B cell (primary cell): Measurements from ENCODE around the gene POLD4. TPM values are rescaled to one million over a fixed set of nuclear protein-coding genes. Genes with fewer than 3 reads are reported as not detected.

ENCODE experiments used
- ATAC-seq: fragments of 200-7000 bp; cut with Tn5 transposase; one replicate; pipeline ENCODE4 v1.10.0; 2021; ENCODE audit warnings: low read depth, mild to moderate bottlenecking, moderate number of reproducible peaks, moderate library complexity
- CTCF ChIA-PET: fragments of 350-600 bp; sonication (Branson Sonifier 250); formaldehyde crosslinking; loops from one replicate; lab custom pipeline; 2021; ENCODE audit warnings: antibody characterized with exemption, inconsistent platforms; lab: Charles Lee
- POLR2A ChIA-PET: fragments of 350-600 bp; sonication (Branson Sonifier 250); formaldehyde crosslinking; loops from one replicate; lab custom pipeline; 2021; ENCODE audit warnings: antibody characterized with exemption; lab: Charles Lee
- DNase-seq: peaks from one replicate; pipeline ENCODE4 v3.0.0; 2013
- H2AFZ ChIP-seq: 2 replicates; pipeline ENCODE4 v1.6.1; 2012; ENCODE audit warnings: mild to moderate bottlenecking, low read depth, low read length; ENCODE audit not compliant: insufficient read depth, poor library complexity, severe bottlenecking
- H3K27ac ChIP-seq, 2 donors: 1 replicate in 1 of 2; 2 replicates in 1 of 2; pipeline ENCODE4 v1.5.1; 2012 to 2013; ENCODE audit warnings: low read length in 2 of 2, mild to moderate bottlenecking in 2 of 2, moderate library complexity in 1 of 2
- H3K27me3 ChIP-seq, 4 experiments: fragments of 200-600 bp in 1 of 4; sonication (generic) in 1 of 4; replicated peaks in 1 of 4; 1 replicate in 2 of 4; 2 replicates in 2 of 4; pipeline versions ENCODE4 v1.6.1 to v1.7.0; 2013 to 2016; ENCODE audit warnings: low read length in 3 of 4, mild to moderate bottlenecking in 2 of 4, mixed read lengths in 1 of 4, moderate library complexity in 1 of 4; ENCODE audit not compliant: insufficient read depth in 4 of 4, control insufficient read depth in 3 of 4; ENCODE audit errors: control extremely low read depth in 1 of 4
- H3K36me3 ChIP-seq, 2 experiments: replicated peaks in 1 of 2; 1 replicate in 1 of 2; 2 replicates in 1 of 2; pipeline versions ENCODE4 v1.6.1 to v1.7.1; 2013; ENCODE audit warnings: low read length in 1 of 2; ENCODE audit not compliant: insufficient read depth in 2 of 2, control insufficient read depth in 1 of 2; ENCODE audit errors: control extremely low read depth in 1 of 2, extremely low read depth in 1 of 2
- H3K4me1 ChIP-seq, 2 donors: fragments of 200-600 bp in 1 of 2; sonication (generic) in 1 of 2; 1 replicate in 1 of 2; 2 replicates in 1 of 2; pipeline versions ENCODE4 v1.5.1 to v1.6.1; 2013 to 2017; ENCODE audit warnings: low read length in 2 of 2; ENCODE audit not compliant: control insufficient read depth in 2 of 2, insufficient read depth in 2 of 2
- H3K4me2 ChIP-seq: replicated peaks from 2 replicates; pipeline ENCODE3; 2012; ENCODE audit warnings: mild to moderate bottlenecking, low read depth, low read length; ENCODE audit not compliant: poor library complexity, severe bottlenecking
- H3K4me3 ChIP-seq, 5 experiments: fragments of 200-600 bp in 1 of 5; sonication (generic) in 1 of 5; 1 replicate in 3 of 5; 2 replicates in 2 of 5; pipeline versions ENCODE4 v1.5.1 to v1.7.0; 2011 to 2016; ENCODE audit warnings: low read length in 4 of 5, mild to moderate bottlenecking in 4 of 5, low read depth in 2 of 5, control low read depth in 1 of 5, moderate library complexity in 1 of 5; ENCODE audit not compliant: insufficient read depth in 1 of 5; ENCODE audit errors: control extremely low read depth in 1 of 5, extremely low read depth in 1 of 5
- H3K79me2 ChIP-seq: fragments of 200-600 bp; sonication (generic); one replicate; pipeline ENCODE4 v1.6.0; 2016; ENCODE audit warnings: low read length; ENCODE audit not compliant: control insufficient read depth, insufficient read depth
- H3K9ac ChIP-seq: fragments of 200-600 bp; sonication (generic); 2 replicates; pipeline ENCODE4 v1.6.1; 2017; ENCODE audit warnings: mild to moderate bottlenecking, low read length, moderate library complexity
- H3K9me3 ChIP-seq, 3 donors: one replicate each; pipeline versions ENCODE4 v1.6.1 to v1.7.1; 2013; ENCODE audit warnings: low read length in 2 of 3; ENCODE audit not compliant: control insufficient read depth in 2 of 3, insufficient read depth in 1 of 3; ENCODE audit errors: control extremely low read depth in 1 of 3
- H4K20me1 ChIP-seq: 2 replicates; pipeline ENCODE4 v1.6.0; 2012; ENCODE audit warnings: mild to moderate bottlenecking, low read length; ENCODE audit not compliant: insufficient read depth, control insufficient read depth, poor library complexity, severe bottlenecking
- H3K27ac Mint-ChIP-seq: one replicate; pipeline ENCODE4 v1.8.0; 2021; ENCODE audit warnings: mixed read lengths
- H3K27me3 Mint-ChIP-seq: one replicate; pipeline ENCODE4 v1.8.0; 2021; ENCODE audit warnings: mixed read lengths
- H3K4me1 Mint-ChIP-seq: one replicate; pipeline ENCODE4 v1.8.0; 2021; ENCODE audit warnings: mixed read lengths
- H3K4me3 Mint-ChIP-seq: one replicate; pipeline ENCODE4 v1.8.0; 2021; ENCODE audit warnings: mixed read lengths
- H3K9me3 Mint-ChIP-seq: one replicate; pipeline ENCODE4 v1.8.0; 2022; ENCODE audit warnings: mixed read lengths; ENCODE audit not compliant: insufficient read depth
- EZH2 ChIP-seq: IDR thresholded peaks from 2 replicates; pipeline ENCODE4 v1.6.1; 2012; ENCODE audit warnings: borderline replicate concordance, low read depth, mild to moderate bottlenecking, moderate library complexity, low read length; ENCODE audit not compliant: insufficient read depth, poor library complexity, severe bottlenecking
- WGBS: methylation state at CpG from one replicate; pipeline ENCODE4 v1.1.5; 2013; ENCODE audit warnings: missing lambda C conversion rate; ENCODE audit not compliant: insufficient coverage; 5-methylcytosine and 5-hydroxymethylcytosine counted together
- intact Hi-C: fragments of 100-400 bp; cut with micrococcal nuclease; formaldehyde crosslinking; loops from one replicate; pipeline ENCODE4 v1.10.0; 2022
- polyA plus RNA-seq: library from polyadenylated mRNA; depleted of rRNA; stranded (reverse); fragments of >200 nt; gene quantifications from 2 replicates; pipeline ENCODE4 v1.2.3, GENCODE V29; 2012
- total RNA-seq, 2 donors: library from RNA; stranded (reverse); fragments of 120-200 nt in 1 of 2; gene quantifications; 1 replicate in 1 of 2; 2 replicates in 1 of 2; pipeline versions ENCODE4 v1.2.3 to v1.2.4, GENCODE V29; 2013 to 2022
- TF ChIP-seq, protein P1 (sequence below): fragments of 200-600 bp; IDR thresholded peaks from one replicate; pipeline ENCODE4 v1.8.0; 2022; ENCODE audit warnings: antibody characterized with exemption, mild to moderate bottlenecking

The POLD4 gene
- total and polyA plus RNA-seq, 2 donors (not counting 1 experiment from before 2014, with no cell fraction given), result 210 to 559 TPM

DNA sequence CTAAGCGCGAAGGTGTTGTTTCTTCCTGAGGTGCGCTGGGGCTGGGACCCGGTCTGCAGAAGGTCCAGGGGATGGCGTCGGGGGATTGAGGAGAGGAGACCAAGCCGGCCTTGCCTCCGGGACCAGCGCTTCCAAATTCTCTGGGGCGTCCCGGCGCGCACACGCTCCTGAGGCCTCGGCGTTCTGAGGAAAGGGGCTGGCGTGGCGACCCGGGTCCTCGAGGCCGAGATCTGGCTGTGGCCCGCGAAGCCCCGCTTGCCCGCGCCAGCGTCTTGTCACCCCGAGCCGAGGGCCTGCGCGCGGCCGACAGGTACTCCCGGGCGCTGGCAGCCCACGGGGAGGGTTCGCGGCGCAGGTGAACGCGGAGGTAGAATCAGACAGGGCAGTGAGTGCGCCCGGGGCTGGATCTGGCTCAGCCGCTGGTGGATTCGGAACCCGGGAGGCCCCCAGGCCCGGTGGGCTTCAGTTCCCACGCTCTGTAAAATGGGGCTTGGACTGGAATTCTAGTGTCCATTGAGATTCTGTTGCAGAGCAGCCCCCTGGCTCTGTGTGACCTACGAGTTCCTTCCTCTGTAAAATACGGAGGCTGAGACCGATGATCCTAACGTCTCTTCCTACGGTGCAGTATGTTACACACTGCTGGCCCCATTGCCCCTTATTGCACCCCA lies 35.3 kb downstream of the POLD4 start:
- Histone ChIP-seq H3K9me3 (no peaks in the 10 kb centered on the region), H3K27me3 (no peaks in the 10 kb centered on the region), H3K27ac (peak overlapping the region in 1 of 2 donors; percentile 78), H2AFZ (peak overlapping the region; percentile 99), H3K4me2 (peak overlapping the region; percentile 99), H3K9ac (peak overlapping the region; percentile 85), H3K4me3 (peak overlapping the region; percentile 77 to 92 (median 87)), H3K36me3 (peaks cover 1% of the 10 kb centered on the region in 2 experiments), H3K79me2 (peaks cover 44% of the 10 kb centered on the region), H4K20me1 (no peaks in the 10 kb centered on the region), H3K4me1 (peaks cover 15 to 26% of the 10 kb centered on the region in 2 donors)
- ChIA-PET POLR2A (interaction anchor here (0.7 to 2.4 kb wide), 14 partner anchors 9 to 78 kb away, joined by 3 to 22 read pairs (median 6); partner anchors contain the start of genes ANKRD13D, CLCF1 and POLD4), CTCF (interaction anchor here (0.7 to 10.5 kb wide), 32 partner anchors 14 to 311 kb away, joined by 3 to 229 read pairs (median 6); partner anchors contain the start of genes ANKRD13D, GRK2, NUDT8 and POLD4)
- intact Hi-C loops, result loop anchor here (1.0 kb wide), 8 partner anchors 29 to 237 kb away; partner anchors contain the start of genes ANKRD13D, GRK2 and POLD4
- no peak for DNase-seq
- H3K27ac Mint-ChIP-seq, result peak overlapping the region; percentile 97
- H3K4me1 Mint-ChIP-seq, result peaks cover 15% of the 10 kb centered on the region
- H3K9me3 Mint-ChIP-seq, result no peaks in the 10 kb centered on the region
- H3K4me3 Mint-ChIP-seq, result peak overlapping the region; percentile 89
- TF ChIP-seq EZH2, result no peak
- TF ChIP-seq, protein P1, sequence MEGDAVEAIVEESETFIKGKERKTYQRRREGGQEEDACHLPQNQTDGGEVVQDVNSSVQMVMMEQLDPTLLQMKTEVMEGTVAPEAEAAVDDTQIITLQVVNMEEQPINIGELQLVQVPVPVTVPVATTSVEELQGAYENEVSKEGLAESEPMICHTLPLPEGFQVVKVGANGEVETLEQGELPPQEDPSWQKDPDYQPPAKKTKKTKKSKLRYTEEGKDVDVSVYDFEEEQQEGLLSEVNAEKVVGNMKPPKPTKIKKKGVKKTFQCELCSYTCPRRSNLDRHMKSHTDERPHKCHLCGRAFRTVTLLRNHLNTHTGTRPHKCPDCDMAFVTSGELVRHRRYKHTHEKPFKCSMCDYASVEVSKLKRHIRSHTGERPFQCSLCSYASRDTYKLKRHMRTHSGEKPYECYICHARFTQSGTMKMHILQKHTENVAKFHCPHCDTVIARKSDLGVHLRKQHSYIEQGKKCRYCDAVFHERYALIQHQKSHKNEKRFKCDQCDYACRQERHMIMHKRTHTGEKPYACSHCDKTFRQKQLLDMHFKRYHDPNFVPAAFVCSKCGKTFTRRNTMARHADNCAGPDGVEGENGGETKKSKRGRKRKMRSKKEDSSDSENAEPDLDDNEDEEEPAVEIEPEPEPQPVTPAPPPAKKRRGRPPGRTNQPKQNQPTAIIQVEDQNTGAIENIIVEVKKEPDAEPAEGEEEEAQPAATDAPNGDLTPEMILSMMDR, result no peak
- peak; percentile 7 for ATAC-seq
- H3K27me3 Mint-ChIP-seq, result no peaks in the 10 kb centered on the region
- under 1% methylated on average over 52 of the region's 53 CpGs for WGBS
